ENCODE results near the gene RFESD. TPM values are rescaled to one million over a fixed set of nuclear protein-coding genes. Genes with fewer than 3 reads are reported as not detected.

The RFESD gene
- total RNA-seq, 2 experiments from 2014 or later: 5.1 to 6.5 TPM

GRCh38 chr5:95649842-95650620 is 3.5 kb downstream of the RFESD start:
- ChIA-PET CTCF (interaction anchor here (1.5 kb wide), 1 partner anchor 131 kb away, joined by 3 read pairs; no protein-coding TSS in a partner anchor), POLR2A (interaction anchor here (0.7 kb wide), 1 partner anchor 76 kb away, joined by 5 read pairs; no protein-coding TSS in a partner anchor)

- ChIA-PET POLR2A (no interaction called here), CTCF (no interaction called here)
Observed at GRCh38 chr5:95652849-95653248, 6.3 kb downstream of the RFESD start.

- CTCF ChIA-PET: no interaction called here
- POLR2A ChIA-PET: no interaction called here
Observed at GRCh38 chr5:95654196-95654595, 7.6 kb downstream of the RFESD start.

- ChIA-PET CTCF (no interaction called here), POLR2A (no interaction called here)
Observed at GRCh38 chr5:95655575-95655974, 9.0 kb downstream of the RFESD start.

GRCh38 chr5:95660060-95660459 is 13.5 kb downstream of the RFESD start:
- ChIA-PET CTCF (no interaction called here), POLR2A (no interaction called here)

GRCh38 chr5:95662946-95663345 is 16.4 kb downstream of the RFESD start:
- CTCF ChIA-PET: interaction anchor here (1.2 to 2.2 kb wide), 2 partner anchors 181 to 186 kb away, joined by 5 to 10 read pairs; no protein-coding TSS in a partner anchor
- POLR2A ChIA-PET: no interaction called here

- POLR2A ChIA-PET: no interaction called here
- CTCF ChIA-PET: interaction anchor here (0.7 to 2.2 kb wide), 8 partner anchors 17 to 189 kb away, joined by 3 to 10 read pairs (median 4); no protein-coding TSS in a partner anchor
Observed at GRCh38 chr5:95664204-95664786, 17.7 kb downstream of the RFESD start.

GRCh38 chr5:95667061-95667618 is 20.6 kb downstream of the RFESD start:
- ChIA-PET CTCF (no interaction called here), POLR2A (no interaction called here)

GRCh38 chr5:95667678-95668077 is 21.1 kb downstream of the RFESD start:
- CTCF ChIA-PET: no interaction called here
- POLR2A ChIA-PET: no interaction called here

- POLR2A ChIA-PET: no interaction called here
- CTCF ChIA-PET: no interaction called here
Observed at GRCh38 chr5:95668216-95668615, 21.6 kb downstream of the RFESD start.

- POLR2A ChIA-PET: no interaction called here
- CTCF ChIA-PET: no interaction called here
Observed at GRCh38 chr5:95668728-95669127, 22.2 kb downstream of the RFESD start.

GRCh38 chr5:95669540-95669939 is 23.0 kb downstream of the RFESD start:
- ChIA-PET CTCF (no interaction called here), POLR2A (no interaction called here)

GRCh38 chr5:95669985-95670384 is 23.4 kb downstream of the RFESD start:
- CTCF ChIA-PET: interaction anchor here (1.0 kb wide), 1 partner anchor 111 kb away, joined by 3 read pairs; no protein-coding TSS in a partner anchor
- POLR2A ChIA-PET: no interaction called here

GRCh38 chr5:95670568-95670967 is 24.0 kb downstream of the RFESD start:
- ChIA-PET CTCF (interaction anchor here (1.0 kb wide), 1 partner anchor 110 kb away, joined by 3 read pairs; no protein-coding TSS in a partner anchor), POLR2A (no interaction called here)

- CTCF ChIA-PET: no interaction called here
- POLR2A ChIA-PET: no interaction called here
Observed at GRCh38 chr5:95671826-95672225, 25.2 kb downstream of the RFESD start.

- CTCF ChIA-PET: no interaction called here
- POLR2A ChIA-PET: no interaction called here
Observed at GRCh38 chr5:95672641-95673040, 26.1 kb downstream of the RFESD start.

- POLR2A ChIA-PET: no interaction called here
- CTCF ChIA-PET: interaction anchor here (1.2 kb wide), 1 partner anchor 173 kb away, joined by 4 read pairs; no protein-coding TSS in a partner anchor
Observed at GRCh38 chr5:95673081-95673480, 26.5 kb downstream of the RFESD start.

GRCh38 chr5:95682891-95683290 is 36.3 kb downstream of the RFESD start, which contains the start of gene SPATA9:
SPATA9 (minus strand) TSS chr5:95682991; CDS start chr5:95682854, 137 bp downstream.
- CTCF ChIA-PET: no interaction called here

GRCh38 chr5:95684361-95684760 is 37.8 kb downstream of the RFESD start:
- CTCF ChIA-PET: no interaction called here
- POLR2A ChIA-PET: no interaction called here

More at GRCh38 chr5:95682891-95683290, 36.3 kb downstream of the RFESD start, which contains the start of gene SPATA9:
- POLR2A ChIA-PET: no interaction called here

- ChIA-PET CTCF (no interaction called here), POLR2A (no interaction called here)
Observed at GRCh38 chr5:95686651-95687050, 40.1 kb downstream of the RFESD start.

- CTCF ChIA-PET: no interaction called here
- POLR2A ChIA-PET: no interaction called here
Observed at GRCh38 chr5:95689680-95690079, 43.1 kb downstream of the RFESD start.

Measured in activated CD8-positive, alpha-beta memory T cell treated with anti-CD3 and anti-CD28 coated beads for 36 hours (primary cell).